ENCODE data around the gene MYO5B. TPM values are rescaled to one million over a fixed set of nuclear protein-coding genes. Genes with fewer than 3 reads are reported as not detected.
A peak's percentile ranks its signal among the peaks of the same experiment; 100 is the strongest.

Gene MYO5B
- total and polyA plus RNA-seq, 9 of the 15 experiments (the other 6 are each of a cell fraction or from before 2014, with no cell fraction given), result 0.07 to 0.42 (median 0.28) TPM

GRCh38 chr18:50045126-50045525 is 149.8 kb downstream of the MYO5B start (continued):
- TF ChIP-seq GTF2B (IDR thresholded peaks at IDR 0.05; ENCODE audit: extremely low read depth, insufficient read length) (no peak), HMGN3 (IDR thresholded peaks at IDR 0.05; ENCODE audit: borderline replicate concordance, extremely low read depth, insufficient read length, low read depth, low read length) (no peak), RBM22 (IDR thresholded peaks at IDR 0.05; ENCODE audit: low read depth, low read length, poor library complexity, severe bottlenecking) (no peak), MTA2 (IDR thresholded peaks at IDR 0.05; ENCODE audit: low read depth) (no peak), TBL1XR1 (IDR thresholded peaks at IDR 0.05; ENCODE audit: low read length in 2 of 2) (no peak)

GRCh38 chr18:50044402-50044801 is 150.5 kb downstream of the MYO5B start:
- FAIRE-seq, result no peak
- Histone ChIP-seq H3K9me1 (ENCODE audit: control insufficient read depth, insufficient read depth, low read length) (no peaks in the 10 kb centered on the region), H4K20me1 (replicated peaks; ENCODE audit: control insufficient read depth, insufficient read depth, low read length) (no peaks in the 10 kb centered on the region), H3K27ac (ENCODE audit: extremely low read depth, low read depth, low read length) (no peak overlapping the region), H3K27me3 (ENCODE audit: control insufficient read depth in 2 of 2, insufficient read depth in 2 of 2, low read length in 2 of 2) (peaks cover 0 to 7% of the 10 kb centered on the region in 2 experiments; a peak in 2 of 5 replicates), H3K4me2 (ENCODE audit: insufficient read depth, low read length) (no peak overlapping the region), H3K9ac (ENCODE audit: insufficient read depth in 1 of 2, low read depth in 2 of 2, low read length in 2 of 2) (no peak overlapping the region), H2AFZ (ENCODE audit: low read depth, low read length) (no peak overlapping the region), H3K79me2 (ENCODE audit: control insufficient read depth, insufficient read depth, low read length) (no peaks in the 10 kb centered on the region), H3K9me3 (replicated peaks; ENCODE audit: control insufficient read depth, insufficient read depth, low read depth, low read length) (no peaks in the 10 kb centered on the region), H3K4me1 (replicated peaks in 1 of 2; ENCODE audit: control insufficient read depth in 2 of 2, insufficient read depth in 2 of 2, low read length in 2 of 2) (no peaks in the 10 kb centered on the region), H3K36me3 (ENCODE audit: control insufficient read depth, insufficient read depth, low read length) (no peaks in the 10 kb centered on the region), H3K4me3 (no peak overlapping the region)
- intact Hi-C loops (cut with micrococcal nuclease) (no loop called here), in situ Hi-C loops (cut with MboI) (no loop called here)
- WGBS (ENCODE audit: insufficient coverage, low coverage, missing lambda C conversion rate), result 0% methylated on average over 1 of the region's 3 CpGs
- DNase-seq (ENCODE audit: extremely low read depth in 1 of 4, low spot score in 3 of 4), result peak in 2 of 4 experiments; percentile 16 to 18
- POLR2A ChIA-PET, result no interaction called here
- no TSS peak for BruUV-seq (replicated peaks)
- ATAC-seq, result peak; percentile 66
- TF ChIP-seq MXD1 (CRISPR knock-in tag; IDR thresholded peaks at IDR 0.05; ENCODE audit: borderline replicate concordance, poor library complexity, severe bottlenecking), result no peak
- TF ChIP-seq KAT8 (IDR thresholded peaks at IDR 0.05; ENCODE audit: low read depth), result no peak
- TF ChIP-seq ZNF57 (CRISPR knock-in tag; IDR thresholded peaks at IDR 0.05), result no peak
- no peak for TF ChIP-seq ZNF347 (CRISPR knock-in tag; IDR thresholded peaks at IDR 0.05; ENCODE audit: low read depth)
- no peak for TF ChIP-seq CUX1 (CRISPR knock-in tag; IDR thresholded peaks at IDR 0.05)
- no peak for TF ChIP-seq PHF8 (IDR thresholded peaks at IDR 0.05; ENCODE audit: borderline replicate concordance, low read length)
- TF ChIP-seq ZNF668 (CRISPR knock-in tag; IDR thresholded peaks at IDR 0.05), result no peak
- TF ChIP-seq USF2 (CRISPR knock-in tag; IDR thresholded peaks at IDR 0.05), result no peak
- TF ChIP-seq ZNF12 (CRISPR knock-in tag; IDR thresholded peaks at IDR 0.05), result no peak
- CTCF ChIA-PET (ENCODE audit: low intra/inter-chr PET ratio), result no interaction called here
